RWPE1 (cell line): ENCODE measurements around the gene RABIF.

Source experiments
- CTCF ChIA-PET: fragments of 350-600 bp; sonication (Branson Sonifier 250); formaldehyde crosslinking; extraction: SDS; loops from one replicate; lab custom pipeline; 2021; lab: Yijun Ruan, JAX
- POLR2A ChIA-PET: fragments of 400-600 bp; formaldehyde crosslinking; extraction: SDS; loops from one replicate; lab custom pipeline; 2020; ENCODE audit warnings: antibody characterized with exemption; ENCODE audit not compliant: low non-redundant PET; lab: Yijun Ruan, JAX
- DNase-seq: peaks from one replicate; pipeline ENCODE4 v3.0.0; 2012; ENCODE audit warnings: low spot score
- H3K27ac ChIP-seq: fragments of 450-650 bp; 2 replicates; pipeline ENCODE4 v1.5.1; 2017
- TF ChIP-seq, protein P1 (sequence below): fragments of 450-650 bp; conservative IDR thresholded peaks from 2 replicates; pipeline ENCODE4 v1.5.1; 2017; ENCODE audit warnings: low read depth, mild to moderate bottlenecking

RABIF gene

DNA sequence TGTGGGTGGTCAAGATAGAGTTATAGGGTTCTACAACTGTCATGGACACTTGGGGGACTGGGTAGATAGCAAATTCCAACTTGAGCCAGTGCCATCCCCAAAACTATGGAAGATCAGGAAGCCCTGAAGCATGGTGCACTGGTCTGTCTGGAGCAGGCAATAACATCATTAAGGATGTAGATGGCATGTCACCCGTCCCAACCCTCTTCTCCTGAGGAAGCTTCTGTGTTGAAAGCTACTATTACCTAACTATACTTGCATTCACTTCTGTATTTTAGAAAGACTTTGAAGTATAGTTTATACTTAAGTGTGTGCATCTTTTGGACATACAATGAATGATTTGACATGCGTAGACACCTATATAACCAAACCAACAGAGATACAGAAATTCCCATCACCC is 32.9 kb downstream of the RABIF start:
- DNase-seq: no peak
- H3K27ac ChIP-seq: no peak overlapping the region
- TF ChIP-seq, protein P1, sequence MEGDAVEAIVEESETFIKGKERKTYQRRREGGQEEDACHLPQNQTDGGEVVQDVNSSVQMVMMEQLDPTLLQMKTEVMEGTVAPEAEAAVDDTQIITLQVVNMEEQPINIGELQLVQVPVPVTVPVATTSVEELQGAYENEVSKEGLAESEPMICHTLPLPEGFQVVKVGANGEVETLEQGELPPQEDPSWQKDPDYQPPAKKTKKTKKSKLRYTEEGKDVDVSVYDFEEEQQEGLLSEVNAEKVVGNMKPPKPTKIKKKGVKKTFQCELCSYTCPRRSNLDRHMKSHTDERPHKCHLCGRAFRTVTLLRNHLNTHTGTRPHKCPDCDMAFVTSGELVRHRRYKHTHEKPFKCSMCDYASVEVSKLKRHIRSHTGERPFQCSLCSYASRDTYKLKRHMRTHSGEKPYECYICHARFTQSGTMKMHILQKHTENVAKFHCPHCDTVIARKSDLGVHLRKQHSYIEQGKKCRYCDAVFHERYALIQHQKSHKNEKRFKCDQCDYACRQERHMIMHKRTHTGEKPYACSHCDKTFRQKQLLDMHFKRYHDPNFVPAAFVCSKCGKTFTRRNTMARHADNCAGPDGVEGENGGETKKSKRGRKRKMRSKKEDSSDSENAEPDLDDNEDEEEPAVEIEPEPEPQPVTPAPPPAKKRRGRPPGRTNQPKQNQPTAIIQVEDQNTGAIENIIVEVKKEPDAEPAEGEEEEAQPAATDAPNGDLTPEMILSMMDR: no peak
- ChIA-PET CTCF (interaction anchor here (0.6 kb wide), 1 partner anchor 69 kb away, joined by 5 read pairs; no protein-coding TSS in a partner anchor), POLR2A (no interaction called here)

DNA sequence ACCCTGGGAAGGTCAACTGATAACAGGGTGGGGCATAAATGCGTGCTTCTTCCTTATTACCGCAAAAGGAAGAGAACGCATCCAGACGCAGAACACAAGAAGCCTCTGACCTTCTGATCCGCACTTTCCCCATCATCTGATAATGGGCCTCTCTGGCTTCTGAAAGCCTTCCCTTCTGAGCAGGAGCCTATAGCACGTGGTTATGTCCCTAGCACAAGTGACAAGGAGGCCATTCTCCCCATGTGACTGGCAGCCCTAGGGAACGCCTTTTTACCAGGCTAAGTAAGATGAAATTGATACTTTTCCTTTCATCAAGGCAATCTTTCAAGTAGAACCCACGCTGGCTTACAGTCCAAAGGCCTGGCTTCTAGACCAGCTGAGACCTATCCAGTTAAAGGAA is 34.2 kb downstream of the RABIF start:
- POLR2A ChIA-PET: no interaction called here
- CTCF ChIA-PET: no interaction called here
- no peak overlapping the region for H3K27ac ChIP-seq
- no peak for DNase-seq
- TF ChIP-seq, protein P1: no peak

DNA sequence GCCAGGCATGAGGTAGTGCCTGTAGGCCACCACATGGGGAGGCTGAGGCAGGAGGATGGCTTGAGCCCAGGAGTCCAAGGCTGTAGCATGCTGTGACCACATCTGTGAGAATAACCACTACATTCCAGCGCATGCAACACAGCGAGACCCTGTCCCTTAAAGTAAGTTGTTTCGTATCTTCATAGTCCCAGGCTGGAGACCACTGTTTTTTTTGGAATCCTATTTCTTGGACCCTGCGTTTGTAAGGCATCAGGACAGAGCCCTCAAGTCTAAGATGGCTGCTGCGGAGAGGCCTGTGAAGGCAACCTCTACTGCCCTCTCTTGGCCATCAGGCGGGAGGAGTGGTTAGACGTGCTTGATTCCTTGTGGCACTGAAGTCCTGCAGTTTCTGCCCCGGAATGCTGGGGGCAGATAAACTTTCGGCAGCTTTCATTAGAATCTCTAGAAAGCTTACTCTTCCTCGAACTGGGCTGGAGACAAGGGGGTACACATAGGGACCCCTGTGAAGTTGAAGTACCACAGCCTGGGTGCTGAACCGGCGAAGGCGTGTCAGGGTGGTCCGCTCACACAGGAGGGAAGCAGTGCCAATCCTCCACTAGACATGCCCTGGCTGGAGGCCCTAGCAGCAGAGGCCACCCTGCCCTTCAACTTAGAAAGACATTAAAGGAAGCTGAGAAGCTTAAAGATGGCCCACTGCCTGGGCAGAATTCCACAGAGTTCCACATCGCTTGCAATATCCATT is 36.6 kb downstream of the RABIF start:
- ChIA-PET POLR2A (no interaction called here), CTCF (interaction anchor here (0.6 to 1.5 kb wide), 8 partner anchors 9 to 169 kb away, joined by 3 to 5 read pairs (median 4); partner anchors contain the start of gene KDM5B)
- DNase-seq: peak; percentile 70
- TF ChIP-seq, protein P1: no peak; the same call in 1 of the 2 replicates
- H3K27ac ChIP-seq: no peak overlapping the region

DNA sequence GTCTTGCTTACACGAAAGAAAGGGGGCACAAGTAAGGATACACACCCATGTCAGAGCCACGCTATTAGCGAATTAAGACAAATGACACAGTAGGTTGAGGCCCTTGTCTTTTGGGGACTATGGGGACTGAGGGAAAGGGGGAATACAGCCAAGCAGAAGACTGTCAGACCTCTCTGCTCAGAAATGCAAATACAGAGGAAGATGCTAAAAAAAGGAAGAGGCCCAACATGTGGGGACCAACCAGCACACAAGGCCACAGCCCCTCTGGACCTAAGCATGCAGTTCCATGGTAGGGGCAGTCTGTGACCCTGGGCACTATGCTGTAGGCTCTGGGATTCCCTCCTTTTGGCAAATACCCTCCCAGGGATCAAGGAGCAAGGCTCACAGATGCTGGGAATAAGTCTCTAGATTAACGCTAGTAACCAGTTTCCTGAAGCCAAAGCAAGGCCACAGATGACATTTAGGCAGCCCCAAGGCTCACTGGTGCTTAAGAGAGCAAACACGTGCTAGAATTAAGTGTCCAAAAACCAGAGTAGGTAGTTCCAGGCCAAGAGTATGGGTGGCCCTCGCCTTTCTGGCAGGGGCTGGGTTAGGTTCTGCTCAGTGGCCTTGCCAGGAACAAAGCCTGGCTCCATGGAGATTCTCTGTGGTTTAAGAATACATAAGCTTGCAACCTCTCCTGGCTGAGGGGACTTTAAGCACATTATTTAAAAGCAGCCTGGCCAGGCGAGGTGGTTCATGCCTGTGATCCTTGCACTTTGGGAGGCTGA is 38.2 kb downstream of the RABIF start:
- DNase-seq: no peak
- CTCF ChIA-PET: interaction anchor here (0.6 to 0.7 kb wide), 3 partner anchors 16 to 462 kb away, joined by 3 read pairs; no protein-coding TSS in a partner anchor
- POLR2A ChIA-PET: no interaction called here
- H3K27ac ChIP-seq: no peak overlapping the region
- TF ChIP-seq, protein P1: no peak

DNA sequence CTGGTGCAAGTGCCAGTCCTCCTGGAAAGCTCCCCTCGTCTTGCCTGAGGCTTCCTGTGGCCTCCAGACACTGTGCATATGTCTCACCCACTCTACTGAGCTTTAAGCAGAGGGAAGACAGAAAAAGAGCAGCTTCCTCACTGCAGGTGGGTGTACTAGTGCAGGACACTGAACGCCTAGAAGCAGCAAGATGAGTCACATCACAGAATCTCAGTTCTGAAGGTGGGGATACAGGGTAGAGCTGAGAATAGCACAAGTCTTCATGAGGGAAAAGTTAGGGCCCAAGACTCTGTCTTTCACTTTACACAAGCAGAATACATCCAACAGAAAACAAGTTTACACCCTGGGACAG is 40.8 kb downstream of the RABIF start:
- TF ChIP-seq, protein P1: no peak
- ChIA-PET CTCF (no interaction called here), POLR2A (no interaction called here)
- DNase-seq: no peak
- no peak overlapping the region for H3K27ac ChIP-seq

DNA sequence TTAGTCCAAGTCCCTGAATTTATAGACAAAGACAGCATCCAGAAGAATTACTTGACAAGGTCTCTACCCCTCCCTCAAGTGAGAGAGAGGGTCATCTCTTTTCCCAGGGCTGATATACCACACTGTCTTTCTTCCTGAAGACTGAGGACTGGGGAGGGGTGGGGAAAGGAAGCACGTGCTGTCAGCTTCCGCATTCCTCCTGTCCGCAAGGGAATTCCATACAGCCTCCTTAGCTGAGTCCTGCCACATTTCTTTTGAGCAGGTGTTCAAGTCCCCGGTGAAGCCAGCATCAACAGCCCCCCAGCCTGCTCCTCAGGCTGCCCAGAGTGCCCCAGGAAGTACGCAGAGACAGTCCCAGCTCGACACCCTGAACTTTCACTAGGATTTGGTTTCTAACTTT is 44.0 kb downstream of the RABIF start:
- no peak for DNase-seq
- H3K27ac ChIP-seq: no peak overlapping the region
- ChIA-PET POLR2A (no interaction called here), CTCF (interaction anchor here (0.6 to 0.7 kb wide), 2 partner anchors 73 to 126 kb away, joined by 3 to 4 read pairs; no protein-coding TSS in a partner anchor)
- TF ChIP-seq, protein P1: no peak
